Measurements from ENCODE around the gene ADAMTSL1. TPM values are rescaled to one million over a fixed set of nuclear protein-coding genes. Genes with fewer than 3 reads are reported as not detected.

The ADAMTSL1 gene
- total and polyA plus RNA-seq, 2 experiments from 2014 or later, result 2.3 to 5.0 TPM

DNA sequence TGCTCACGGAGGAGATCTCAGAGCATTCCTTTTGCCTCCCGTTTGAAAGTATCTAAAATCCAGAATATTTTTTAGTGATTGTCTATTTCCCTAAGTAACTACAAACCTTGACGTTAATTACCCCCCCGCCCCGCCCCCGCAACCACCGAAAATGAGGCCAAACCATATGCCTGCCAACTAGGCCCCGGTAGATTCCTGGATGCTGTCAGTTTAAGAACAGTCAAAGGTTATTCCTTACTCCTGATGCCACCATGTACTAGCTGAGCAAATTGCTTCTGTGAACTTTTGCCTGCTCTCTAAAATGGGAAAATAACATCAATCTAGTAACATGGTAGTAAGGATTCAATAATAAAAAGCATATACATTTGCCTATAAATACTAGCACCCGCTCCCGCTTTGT, 314.3 kb downstream of the ADAMTSL1 start:
- Mint-ChIP-seq H3K4me1 (no peaks in the 10 kb centered on the region; the same call in 2 of the 3 replicates), H3K27me3 (ENCODE audit: insufficient read depth, low read depth, poor library complexity) (no peaks in the 10 kb centered on the region), H3K27ac (no peak overlapping the region), H3K4me3 (no peak overlapping the region), H3K36me3 (ENCODE audit: low read depth) (no peaks in the 10 kb centered on the region), H3K9me3 (no peaks in the 10 kb centered on the region)
- Histone ChIP-seq H3K27me3 (ENCODE audit: insufficient read depth) (no peaks in the 10 kb centered on the region), H3K4me3 (no peak overlapping the region), H3K36me3 (ENCODE audit: insufficient read depth) (no peaks in the 10 kb centered on the region), H3K27ac (ENCODE audit: low read depth) (no peak overlapping the region), H3K4me1 (ENCODE audit: insufficient read depth) (no peaks in the 10 kb centered on the region), H4K20me1 (replicated peaks; ENCODE audit: insufficient read depth) (no peaks in the 10 kb centered on the region), H3F3A (replicated peaks; ENCODE audit: low read depth) (no peaks in the 10 kb centered on the region), H2AFZ (no peak overlapping the region), H3K4me2 (no peak overlapping the region), H3K9me2 (ENCODE audit: insufficient read depth) (no peaks in the 10 kb centered on the region), H3K79me2 (replicated peaks; ENCODE audit: insufficient read depth) (no peaks in the 10 kb centered on the region)
- DNase-seq (ENCODE audit: low spot score), result no peak
- no peak for ATAC-seq
- no peak for TF ChIP-seq NANOG (IDR thresholded peaks at IDR 0.05; ENCODE audit: borderline replicate concordance)
- no peak for TF ChIP-seq CREB1 (CRISPR knock-in tag; IDR thresholded peaks at IDR 0.05; ENCODE audit: low read depth)
- TF ChIP-seq JUNB (IDR thresholded peaks at IDR 0.05; ENCODE audit: unreplicated experiment), result no peak
- TF ChIP-seq STAT1 (IDR thresholded peaks at IDR 0.05; ENCODE audit: unreplicated experiment), result no peak
- TF ChIP-seq, protein P1, sequence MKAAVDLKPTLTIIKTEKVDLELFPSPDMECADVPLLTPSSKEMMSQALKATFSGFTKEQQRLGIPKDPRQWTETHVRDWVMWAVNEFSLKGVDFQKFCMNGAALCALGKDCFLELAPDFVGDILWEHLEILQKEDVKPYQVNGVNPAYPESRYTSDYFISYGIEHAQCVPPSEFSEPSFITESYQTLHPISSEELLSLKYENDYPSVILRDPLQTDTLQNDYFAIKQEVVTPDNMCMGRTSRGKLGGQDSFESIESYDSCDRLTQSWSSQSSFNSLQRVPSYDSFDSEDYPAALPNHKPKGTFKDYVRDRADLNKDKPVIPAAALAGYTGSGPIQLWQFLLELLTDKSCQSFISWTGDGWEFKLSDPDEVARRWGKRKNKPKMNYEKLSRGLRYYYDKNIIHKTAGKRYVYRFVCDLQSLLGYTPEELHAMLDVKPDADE (IDR thresholded peaks at IDR 0.05), result no peak
- no peak for TF ChIP-seq ZNF114 (CRISPR knock-in tag; IDR thresholded peaks at IDR 0.05)
- TF ChIP-seq, protein P2, sequence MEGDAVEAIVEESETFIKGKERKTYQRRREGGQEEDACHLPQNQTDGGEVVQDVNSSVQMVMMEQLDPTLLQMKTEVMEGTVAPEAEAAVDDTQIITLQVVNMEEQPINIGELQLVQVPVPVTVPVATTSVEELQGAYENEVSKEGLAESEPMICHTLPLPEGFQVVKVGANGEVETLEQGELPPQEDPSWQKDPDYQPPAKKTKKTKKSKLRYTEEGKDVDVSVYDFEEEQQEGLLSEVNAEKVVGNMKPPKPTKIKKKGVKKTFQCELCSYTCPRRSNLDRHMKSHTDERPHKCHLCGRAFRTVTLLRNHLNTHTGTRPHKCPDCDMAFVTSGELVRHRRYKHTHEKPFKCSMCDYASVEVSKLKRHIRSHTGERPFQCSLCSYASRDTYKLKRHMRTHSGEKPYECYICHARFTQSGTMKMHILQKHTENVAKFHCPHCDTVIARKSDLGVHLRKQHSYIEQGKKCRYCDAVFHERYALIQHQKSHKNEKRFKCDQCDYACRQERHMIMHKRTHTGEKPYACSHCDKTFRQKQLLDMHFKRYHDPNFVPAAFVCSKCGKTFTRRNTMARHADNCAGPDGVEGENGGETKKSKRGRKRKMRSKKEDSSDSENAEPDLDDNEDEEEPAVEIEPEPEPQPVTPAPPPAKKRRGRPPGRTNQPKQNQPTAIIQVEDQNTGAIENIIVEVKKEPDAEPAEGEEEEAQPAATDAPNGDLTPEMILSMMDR (conservative IDR thresholded peaks at IDR 0.05; ENCODE audit: low read depth in 2 of 2), result no peak
- TF ChIP-seq EZH2 (IDR thresholded peaks at IDR 0.05; ENCODE audit: low read depth, unreplicated experiment), result no peak
- TF ChIP-seq, protein P3, sequence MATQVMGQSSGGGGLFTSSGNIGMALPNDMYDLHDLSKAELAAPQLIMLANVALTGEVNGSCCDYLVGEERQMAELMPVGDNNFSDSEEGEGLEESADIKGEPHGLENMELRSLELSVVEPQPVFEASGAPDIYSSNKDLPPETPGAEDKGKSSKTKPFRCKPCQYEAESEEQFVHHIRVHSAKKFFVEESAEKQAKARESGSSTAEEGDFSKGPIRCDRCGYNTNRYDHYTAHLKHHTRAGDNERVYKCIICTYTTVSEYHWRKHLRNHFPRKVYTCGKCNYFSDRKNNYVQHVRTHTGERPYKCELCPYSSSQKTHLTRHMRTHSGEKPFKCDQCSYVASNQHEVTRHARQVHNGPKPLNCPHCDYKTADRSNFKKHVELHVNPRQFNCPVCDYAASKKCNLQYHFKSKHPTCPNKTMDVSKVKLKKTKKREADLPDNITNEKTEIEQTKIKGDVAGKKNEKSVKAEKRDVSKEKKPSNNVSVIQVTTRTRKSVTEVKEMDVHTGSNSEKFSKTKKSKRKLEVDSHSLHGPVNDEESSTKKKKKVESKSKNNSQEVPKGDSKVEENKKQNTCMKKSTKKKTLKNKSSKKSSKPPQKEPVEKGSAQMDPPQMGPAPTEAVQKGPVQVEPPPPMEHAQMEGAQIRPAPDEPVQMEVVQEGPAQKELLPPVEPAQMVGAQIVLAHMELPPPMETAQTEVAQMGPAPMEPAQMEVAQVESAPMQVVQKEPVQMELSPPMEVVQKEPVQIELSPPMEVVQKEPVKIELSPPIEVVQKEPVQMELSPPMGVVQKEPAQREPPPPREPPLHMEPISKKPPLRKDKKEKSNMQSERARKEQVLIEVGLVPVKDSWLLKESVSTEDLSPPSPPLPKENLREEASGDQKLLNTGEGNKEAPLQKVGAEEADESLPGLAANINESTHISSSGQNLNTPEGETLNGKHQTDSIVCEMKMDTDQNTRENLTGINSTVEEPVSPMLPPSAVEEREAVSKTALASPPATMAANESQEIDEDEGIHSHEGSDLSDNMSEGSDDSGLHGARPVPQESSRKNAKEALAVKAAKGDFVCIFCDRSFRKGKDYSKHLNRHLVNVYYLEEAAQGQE (IDR thresholded peaks at IDR 0.05; ENCODE audit: unreplicated experiment), result no peak
- TF ChIP-seq, protein P4, sequence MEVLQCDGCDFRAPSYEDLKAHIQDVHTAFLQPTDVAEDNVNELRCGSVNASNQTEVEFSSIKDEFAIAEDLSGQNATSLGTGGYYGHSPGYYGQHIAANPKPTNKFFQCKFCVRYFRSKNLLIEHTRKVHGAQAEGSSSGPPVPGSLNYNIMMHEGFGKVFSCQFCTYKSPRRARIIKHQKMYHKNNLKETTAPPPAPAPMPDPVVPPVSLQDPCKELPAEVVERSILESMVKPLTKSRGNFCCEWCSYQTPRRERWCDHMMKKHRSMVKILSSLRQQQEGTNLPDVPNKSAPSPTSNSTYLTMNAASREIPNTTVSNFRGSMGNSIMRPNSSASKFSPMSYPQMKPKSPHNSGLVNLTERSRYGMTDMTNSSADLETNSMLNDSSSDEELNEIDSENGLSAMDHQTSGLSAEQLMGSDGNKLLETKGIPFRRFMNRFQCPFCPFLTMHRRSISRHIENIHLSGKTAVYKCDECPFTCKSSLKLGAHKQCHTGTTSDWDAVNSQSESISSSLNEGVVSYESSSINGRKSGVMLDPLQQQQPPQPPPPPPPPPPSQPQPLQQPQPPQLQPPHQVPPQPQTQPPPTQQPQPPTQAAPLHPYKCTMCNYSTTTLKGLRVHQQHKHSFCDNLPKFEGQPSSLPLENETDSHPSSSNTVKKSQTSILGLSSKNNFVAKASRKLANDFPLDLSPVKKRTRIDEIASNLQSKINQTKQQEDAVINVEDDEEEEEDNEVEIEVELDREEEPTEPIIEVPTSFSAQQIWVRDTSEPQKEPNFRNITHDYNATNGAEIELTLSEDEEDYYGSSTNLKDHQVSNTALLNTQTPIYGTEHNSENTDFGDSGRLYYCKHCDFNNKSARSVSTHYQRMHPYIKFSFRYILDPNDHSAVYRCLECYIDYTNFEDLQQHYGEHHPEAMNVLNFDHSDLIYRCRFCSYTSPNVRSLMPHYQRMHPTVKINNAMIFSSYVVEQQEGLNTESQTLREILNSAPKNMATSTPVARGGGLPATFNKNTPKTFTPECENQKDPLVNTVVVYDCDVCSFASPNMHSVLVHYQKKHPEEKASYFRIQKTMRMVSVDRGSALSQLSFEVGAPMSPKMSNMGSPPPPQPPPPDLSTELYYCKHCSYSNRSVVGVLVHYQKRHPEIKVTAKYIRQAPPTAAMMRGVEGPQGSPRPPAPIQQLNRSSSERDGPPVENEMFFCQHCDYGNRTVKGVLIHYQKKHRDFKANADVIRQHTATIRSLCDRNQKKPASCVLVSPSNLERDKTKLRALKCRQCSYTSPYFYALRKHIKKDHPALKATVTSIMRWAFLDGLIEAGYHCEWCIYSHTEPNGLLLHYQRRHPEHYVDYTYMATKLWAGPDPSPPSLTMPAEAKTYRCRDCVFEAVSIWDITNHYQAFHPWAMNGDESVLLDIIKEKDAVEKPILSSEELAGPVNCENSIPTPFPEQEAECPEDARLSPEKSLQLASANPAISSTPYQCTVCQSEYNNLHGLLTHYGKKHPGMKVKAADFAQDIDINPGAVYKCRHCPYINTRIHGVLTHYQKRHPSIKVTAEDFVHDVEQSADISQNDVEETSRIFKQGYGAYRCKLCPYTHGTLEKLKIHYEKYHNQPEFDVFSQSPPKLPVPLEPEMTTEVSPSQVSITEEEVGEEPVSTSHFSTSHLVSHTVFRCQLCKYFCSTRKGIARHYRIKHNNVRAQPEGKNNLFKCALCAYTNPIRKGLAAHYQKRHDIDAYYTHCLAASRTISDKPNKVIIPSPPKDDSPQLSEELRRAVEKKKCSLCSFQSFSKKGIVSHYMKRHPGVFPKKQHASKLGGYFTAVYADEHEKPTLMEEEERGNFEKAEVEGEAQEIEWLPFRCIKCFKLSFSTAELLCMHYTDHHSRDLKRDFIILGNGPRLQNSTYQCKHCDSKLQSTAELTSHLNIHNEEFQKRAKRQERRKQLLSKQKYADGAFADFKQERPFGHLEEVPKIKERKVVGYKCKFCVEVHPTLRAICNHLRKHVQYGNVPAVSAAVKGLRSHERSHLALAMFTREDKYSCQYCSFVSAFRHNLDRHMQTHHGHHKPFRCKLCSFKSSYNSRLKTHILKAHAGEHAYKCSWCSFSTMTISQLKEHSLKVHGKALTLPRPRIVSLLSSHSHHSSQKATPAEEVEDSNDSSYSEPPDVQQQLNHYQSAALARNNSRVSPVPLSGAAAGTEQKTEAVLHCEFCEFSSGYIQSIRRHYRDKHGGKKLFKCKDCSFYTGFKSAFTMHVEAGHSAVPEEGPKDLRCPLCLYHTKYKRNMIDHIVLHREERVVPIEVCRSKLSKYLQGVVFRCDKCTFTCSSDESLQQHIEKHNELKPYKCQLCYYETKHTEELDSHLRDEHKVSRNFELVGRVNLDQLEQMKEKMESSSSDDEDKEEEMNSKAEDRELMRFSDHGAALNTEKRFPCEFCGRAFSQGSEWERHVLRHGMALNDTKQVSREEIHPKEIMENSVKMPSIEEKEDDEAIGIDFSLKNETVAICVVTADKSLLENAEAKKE (CRISPR knock-in tag; IDR thresholded peaks at IDR 0.05), result no peak
- no peak for TF ChIP-seq POLR2AphosphoS5 (IDR thresholded peaks at IDR 0.05; ENCODE audit: low read depth)
- TF ChIP-seq EZH2phosphoT487 (IDR thresholded peaks at IDR 0.05; ENCODE audit: unreplicated experiment), result no peak
- no peak for TF ChIP-seq ZNF331 (CRISPR knock-in tag; IDR thresholded peaks at IDR 0.05; ENCODE audit: low read depth)
